SU-DHL-6 (cell line): ENCODE data around the gene TMEM182.

ENCODE experiments used
- CTCF ChIP-seq: fragments of 200-600 bp; sonication (generic); IDR thresholded peaks from one replicate; pipeline ENCODE4 v1.5.1; 2017; ENCODE audit warnings: antibody characterized with exemption, mild to moderate bottlenecking, low read length, moderate library complexity; ENCODE audit not compliant: insufficient read depth, poor library complexity, severe bottlenecking
- EZH2phosphoT487 ChIP-seq: fragments of 200-600 bp; sonication (generic), shearing (Covaris generic); conservative IDR thresholded peaks from 2 replicates; pipeline ENCODE4 v1.6.1; 2018; ENCODE audit warnings: mild to moderate bottlenecking, antibody characterized with exemption, low read length, moderate library complexity, mixed read lengths

GRCh38 chr2:102770506-102770905, 8.7 kb downstream of the TMEM182 start:
- no peak for TF ChIP-seq CTCF
- TF ChIP-seq EZH2phosphoT487 = no peak
